SK-MEL-5 (cell line): ENCODE measurements around the gene MAP3K20. TPM values are rescaled to one million over a fixed set of nuclear protein-coding genes. Genes with fewer than 3 reads are reported as not detected.
"Not testable (repeated sequence)": the region's sequence is repeated elsewhere in the genome, so short reads cannot be mapped to it uniquely, and the experiment has no call there.

Experiments
- DNase-seq: peaks from one replicate; pipeline ENCODE4 v3.0.0-alpha.2; 2016; ENCODE audit warnings: low read depth, low spot score
- in situ Hi-C: cut with HindIII; loops from 2 replicates; pipeline ENCODE4 v1.10.0; 2016; ENCODE audit warnings: low sequenced_read_pairs, high pct_unique_total_duplicates, low pct_unique_long_range_greater_than_20kb
- total RNA-seq: library from RNA; depleted of rRNA; stranded (reverse); fragments of >200 nt; shearing (Covaris generic); gene quantifications from 2 replicates; pipeline ENCODE4 v1.2.3, GENCODE V29; 2014

Gene MAP3K20
- total RNA-seq, 1 experiment from 2014 or later, result 11.2 TPM

- DNase-seq, result no peak
- in situ Hi-C loops, result no loop called here
These were observed 88.8 kb downstream of the MAP3K20 start for GRCh38 chr2:173164396-173164795.

- in situ Hi-C loops, result no loop called here
- no peak for DNase-seq
These were observed 90.0 kb downstream of the MAP3K20 start for GRCh38 chr2:173165443-173166238.

- in situ Hi-C loops, result no loop called here
- no peak for DNase-seq
These were observed 95.7 kb downstream of the MAP3K20 start for GRCh38 chr2:173171321-173171720.

- DNase-seq, result no peak
- in situ Hi-C loops, result no loop called here
These were observed 96.4 kb downstream of the MAP3K20 start for GRCh38 chr2:173171924-173172643.

- DNase-seq, in situ Hi-C loops: not testable (repeated sequence)
These were observed 98.7 kb downstream of the MAP3K20 start for GRCh38 chr2:173174339-173174738.

GRCh38 chr2:173175222-173175621 is 99.6 kb downstream of the MAP3K20 start:
- no peak for DNase-seq
- in situ Hi-C loops, result no loop called here

- in situ Hi-C loops, result no loop called here
- DNase-seq, result no peak
These were observed 106.3 kb downstream of the MAP3K20 start for GRCh38 chr2:173181982-173182381.

- in situ Hi-C loops, result no loop called here
- DNase-seq, result no peak
These were observed 108.7 kb downstream of the MAP3K20 start for GRCh38 chr2:173184031-173185004.

GRCh38 chr2:173185437-173185836 is 109.8 kb downstream of the MAP3K20 start:
- in situ Hi-C loops, result no loop called here

GRCh38 chr2:173187941-173188788 is 112.5 kb downstream of the MAP3K20 start:
- in situ Hi-C loops, result no loop called here
- DNase-seq, result no peak

More at GRCh38 chr2:173185437-173185836, 109.8 kb downstream of the MAP3K20 start:
- DNase-seq, result no peak

- in situ Hi-C loops, result no loop called here
- no peak for DNase-seq
These were observed 116.0 kb downstream of the MAP3K20 start for GRCh38 chr2:173191601-173192000.

- no peak for DNase-seq
- in situ Hi-C loops, result no loop called here
These were observed 116.4 kb downstream of the MAP3K20 start for GRCh38 chr2:173192071-173192470.

- no peak for DNase-seq
- in situ Hi-C loops, result no loop called here
These were observed 118.3 kb downstream of the MAP3K20 start for GRCh38 chr2:173193925-173194324.

GRCh38 chr2:173195100-173195499 is 119.5 kb downstream of the MAP3K20 start:
- DNase-seq, result no peak
- in situ Hi-C loops, result no loop called here

- no peak for DNase-seq
- in situ Hi-C loops, result no loop called here
These were observed 120.4 kb downstream of the MAP3K20 start for GRCh38 chr2:173196080-173196479.

- DNase-seq, result no peak
- in situ Hi-C loops, result no loop called here
These were observed 121.0 kb downstream of the MAP3K20 start for GRCh38 chr2:173196638-173197037.

- in situ Hi-C loops, result no loop called here
- DNase-seq, result no peak
These were observed 122.7 kb downstream of the MAP3K20 start for GRCh38 chr2:173198327-173198726.
